ENCODE measurements around the gene OMP.
A peak's percentile ranks its signal among the peaks of the same experiment; 100 is the strongest.

The OMP gene

DNA sequence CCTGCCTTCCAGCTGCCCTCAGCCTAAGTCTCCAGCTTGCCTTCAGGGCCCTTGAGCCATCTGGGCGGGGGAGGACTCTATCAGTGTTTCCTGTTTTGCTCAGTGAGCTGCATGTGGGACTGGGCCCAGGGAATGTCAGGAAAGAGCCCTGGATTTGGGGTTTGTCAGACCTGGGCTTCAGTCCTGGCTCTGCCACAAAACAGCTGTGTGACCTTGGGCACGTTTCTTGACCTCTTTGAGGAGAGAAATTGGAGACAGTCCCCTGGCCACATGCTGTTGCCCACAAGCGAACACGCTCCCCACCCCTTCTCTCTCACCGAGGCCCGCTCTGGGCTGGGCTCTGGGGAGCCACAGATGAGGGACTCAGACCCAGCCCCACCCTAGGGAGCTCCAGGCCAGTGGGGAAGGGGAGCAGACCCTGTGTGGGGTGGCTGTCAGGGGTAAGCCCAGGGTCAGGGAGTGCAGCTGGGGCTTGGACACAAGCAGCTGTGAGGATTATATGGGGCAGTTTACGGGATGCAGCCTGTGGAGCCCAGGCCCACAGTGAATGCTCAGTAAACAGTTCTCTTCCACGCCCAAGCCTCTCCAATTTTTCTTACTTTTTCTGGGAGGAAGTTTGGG, 37.7 kb downstream of the OMP start:
- DNase-seq (ENCODE audit: low spot score), result no peak

- DNase-seq (ENCODE audit: low spot score), result peak; percentile 41
Measured at GRCh38 chr11:77141034-77141433, 38.4 kb downstream of the OMP start.

GRCh38 chr11:77141475-77141874, 38.8 kb downstream of the OMP start:
- no peak for DNase-seq (ENCODE audit: low spot score)

DNA sequence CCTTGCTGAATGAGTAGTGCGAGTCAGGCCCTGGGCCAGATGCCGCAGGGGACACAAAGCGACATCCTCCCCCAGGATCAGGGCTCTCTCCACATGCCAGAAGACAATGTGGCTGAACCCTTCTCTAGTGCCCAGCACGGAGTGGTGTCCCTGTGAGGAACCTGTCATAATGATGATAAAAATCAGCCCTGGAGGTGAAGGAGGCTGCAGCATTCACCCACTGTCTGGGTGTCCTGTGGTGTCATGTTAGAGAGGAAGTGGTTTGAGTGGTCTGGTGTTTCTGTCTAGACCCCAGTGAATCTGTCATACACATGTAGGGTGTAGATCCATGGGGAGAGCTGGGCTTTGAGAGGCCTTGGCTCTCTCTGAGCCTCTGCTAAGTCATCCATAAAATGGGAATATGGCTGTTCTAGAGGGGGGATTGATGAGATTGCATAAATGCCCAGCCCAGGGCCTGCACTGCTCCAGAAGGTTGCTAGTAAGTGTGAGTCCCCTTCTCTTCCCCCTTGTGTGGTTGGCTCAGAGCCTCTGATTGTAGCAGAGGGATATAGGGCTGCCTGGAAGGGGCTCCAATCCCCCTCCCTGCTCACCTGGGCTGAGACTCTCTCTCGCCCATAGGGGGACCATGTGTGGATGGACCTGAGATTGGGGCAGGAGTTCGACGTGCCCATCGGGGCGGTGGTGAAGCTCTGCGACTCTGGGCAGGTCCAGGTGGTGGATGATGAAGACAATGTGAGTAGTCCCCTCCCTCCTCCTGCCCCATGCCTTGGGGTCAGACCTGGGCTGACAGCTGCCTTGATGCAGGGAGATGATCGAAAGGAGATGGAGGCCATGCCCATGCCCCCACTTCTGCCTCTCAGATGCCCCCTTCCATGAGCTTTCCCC, 39.7 kb downstream of the OMP start:
- no peak for DNase-seq (ENCODE audit: low spot score)

DNA sequence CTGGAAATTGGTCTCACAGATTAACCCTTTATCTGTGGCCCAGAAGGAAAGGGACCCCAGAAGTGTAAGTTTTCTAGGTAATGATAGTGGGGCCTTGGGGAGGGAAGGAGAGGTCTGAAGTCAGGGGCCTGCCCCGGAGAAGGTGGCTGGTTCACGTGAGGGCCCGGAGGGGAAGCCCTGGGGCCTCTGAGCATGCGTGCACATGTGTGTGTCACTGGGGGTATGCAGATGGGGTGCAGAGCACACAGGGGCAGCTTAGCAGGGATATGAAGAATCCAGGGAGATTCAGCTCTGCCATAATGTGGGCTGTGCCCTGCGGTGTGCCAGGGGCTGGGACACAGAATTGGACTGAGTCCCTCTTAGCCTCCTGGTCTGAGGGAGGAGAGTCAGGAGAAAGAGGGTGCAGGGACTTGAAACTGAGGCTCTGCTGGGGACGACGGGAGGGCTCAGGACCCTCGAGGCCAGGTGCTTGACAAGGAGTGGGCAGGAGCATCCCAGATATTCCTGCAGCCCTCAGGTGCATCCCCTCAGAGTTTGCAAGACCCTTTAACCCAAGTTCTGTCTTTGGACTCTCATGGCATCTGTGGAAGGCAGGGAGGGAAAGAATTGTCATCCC, 40.9 kb downstream of the OMP start:
- DNase-seq (ENCODE audit: low spot score), result no peak

GRCh38 chr11:77144196-77144856, 41.7 kb downstream of the OMP start:
- DNase-seq (ENCODE audit: low spot score), result no peak

- no peak for DNase-seq (ENCODE audit: low spot score)
Measured at GRCh38 chr11:77144857-77145428, 42.3 kb downstream of the OMP start.

- DNase-seq (ENCODE audit: low spot score), result no peak
Measured at GRCh38 chr11:77146261-77147035, 43.8 kb downstream of the OMP start.

DNA sequence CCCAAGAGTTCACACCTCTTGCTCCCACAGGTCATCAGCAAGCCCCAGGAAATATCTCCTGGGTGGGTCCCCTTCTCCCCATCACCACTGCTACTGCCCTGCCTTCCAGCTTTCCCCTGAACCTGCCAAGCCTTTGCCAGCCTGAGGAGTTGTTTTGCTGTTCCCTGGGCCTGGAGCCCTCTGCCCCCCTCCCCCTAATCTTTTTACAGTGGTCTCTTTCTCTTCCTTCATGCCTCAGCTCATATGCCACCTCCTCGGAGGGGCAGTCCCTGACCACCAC, 44.3 kb downstream of the OMP start:
- no peak for DNase-seq (ENCODE audit: low spot score)

GRCh38 chr11:77147668-77148321, 45.2 kb downstream of the OMP start:
- no peak for DNase-seq (ENCODE audit: low spot score)

DNA sequence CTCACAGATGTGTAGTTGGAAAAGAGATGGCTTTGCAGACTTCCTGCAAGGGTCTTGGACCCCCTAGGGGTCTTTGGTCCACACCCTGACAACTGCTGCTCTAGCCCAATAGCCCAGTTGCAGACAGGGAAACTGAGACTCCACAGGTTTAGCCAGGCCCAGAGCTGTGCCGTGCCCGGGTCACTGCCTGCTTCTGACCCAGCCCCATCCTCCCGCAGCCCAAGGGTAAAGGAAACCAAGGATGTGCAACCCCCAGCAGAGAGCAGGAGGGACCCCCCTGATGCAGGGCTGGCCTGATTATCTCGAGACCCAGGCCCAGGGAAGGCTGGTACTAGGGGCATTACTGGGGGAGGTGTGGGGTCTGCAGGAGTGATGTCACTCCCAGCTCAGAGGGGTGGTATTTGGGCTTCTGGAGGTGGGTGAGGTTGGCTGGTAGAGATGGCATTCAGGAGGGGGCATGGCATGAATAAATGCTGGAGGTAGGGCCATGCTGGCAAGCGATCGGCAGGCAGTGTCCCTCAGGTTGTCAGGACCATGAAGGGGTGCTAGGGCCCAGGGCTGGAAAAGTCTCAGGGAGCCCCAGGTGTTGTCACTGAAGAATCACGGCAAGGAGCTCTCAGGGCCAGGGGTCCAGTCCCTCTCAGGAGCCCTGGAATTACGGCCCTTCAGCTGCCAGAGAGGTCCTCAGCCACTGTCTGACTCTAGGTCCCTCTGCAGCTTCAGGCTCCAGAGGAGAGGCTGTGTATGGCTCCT, 46.5 kb downstream of the OMP start:
- DNase-seq (ENCODE audit: low spot score), result no peak

GRCh38 chr11:77149716-77150392, 47.2 kb downstream of the OMP start:
- no peak for DNase-seq (ENCODE audit: low spot score)

DNA sequence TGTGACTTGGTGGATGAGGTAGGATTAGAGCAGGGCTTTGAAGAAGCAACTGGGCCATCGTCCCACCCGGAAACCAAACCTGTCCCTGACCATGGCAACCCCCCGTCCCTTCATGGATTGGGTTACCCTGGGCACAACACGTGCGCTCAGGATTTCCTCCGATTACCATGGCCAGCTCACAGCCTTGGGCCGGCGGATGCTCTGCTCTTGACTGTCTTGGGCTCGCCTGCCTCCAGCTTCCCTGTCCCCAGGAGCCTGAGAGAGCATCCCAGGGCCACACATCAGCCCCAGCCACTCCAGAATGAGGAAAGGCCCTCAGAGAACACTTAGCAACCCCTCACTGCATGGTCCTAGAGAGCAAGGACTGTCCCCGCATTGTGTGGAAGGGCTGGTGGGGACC, 48.2 kb downstream of the OMP start:
- no peak for DNase-seq (ENCODE audit: low spot score)

DNA sequence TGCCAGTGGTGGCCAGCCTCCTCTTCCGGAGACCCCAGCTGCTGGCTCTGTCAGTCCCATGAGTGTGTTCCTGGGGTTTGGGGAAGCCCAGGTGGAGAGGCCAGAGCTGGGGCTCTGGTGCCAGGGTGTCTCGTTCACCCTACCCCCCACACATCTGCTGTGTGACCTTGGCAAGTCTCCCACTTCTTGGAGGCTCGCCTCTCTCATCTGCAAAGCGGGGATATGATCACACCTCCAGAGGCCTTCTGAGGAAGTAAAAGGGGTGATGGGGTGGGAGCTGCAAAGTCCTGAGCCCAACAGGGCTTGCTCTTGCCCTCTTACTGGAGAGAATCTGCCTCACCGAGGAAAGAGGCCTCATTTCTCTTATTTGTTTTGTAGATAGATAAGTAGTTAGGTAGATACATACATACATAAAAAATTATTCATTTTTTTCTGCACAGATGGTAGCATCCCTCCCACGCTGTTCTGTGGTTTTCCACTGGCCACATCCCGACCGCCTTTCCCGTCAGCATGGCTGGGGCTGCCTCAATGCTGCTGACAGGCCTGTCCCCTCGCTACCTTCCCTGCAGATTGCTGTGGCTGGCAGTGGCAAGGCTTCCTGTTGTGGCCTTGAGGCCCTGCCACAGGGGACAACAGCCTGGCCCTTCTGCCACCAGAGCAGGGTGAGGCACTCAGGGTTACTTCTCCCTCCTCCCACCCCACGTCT, 49.3 kb downstream of the OMP start:
- no peak for DNase-seq (ENCODE audit: low spot score)

GRCh38 chr11:77152846-77153245, 50.2 kb downstream of the OMP start:
- DNase-seq (ENCODE audit: low spot score), result no peak
